Colonic mucosa (tissue), 4 donors: ENCODE results near the gene CCDC61. TPM values are rescaled to one million over a fixed set of nuclear protein-coding genes. Genes with fewer than 3 reads are reported as not detected.

Experiments
- DNase-seq: peaks from one replicate; pipeline ENCODE4 v3.0.0-alpha.2; 2020
- H3K27ac ChIP-seq: fragments of 200-600 bp; one replicate; pipeline ENCODE4 v1.8.0; 2021
- H3K27me3 ChIP-seq: fragments of 200-600 bp; one replicate; pipeline ENCODE4 v1.8.0; 2021
- H3K36me3 ChIP-seq: fragments of 200-600 bp; one replicate; pipeline ENCODE4 v1.8.0; 2021
- H3K4me1 ChIP-seq: fragments of 200-600 bp; one replicate; pipeline ENCODE4 v1.8.0; 2021; ENCODE audit warnings: mild to moderate bottlenecking
- H3K4me3 ChIP-seq: fragments of 200-600 bp; one replicate; pipeline ENCODE4 v1.8.0; 2021
- H3K9ac ChIP-seq, 2 donors: one replicate each; pipeline ENCODE4 v1.7.0; 2013; ENCODE audit warnings: control low read depth in 2 of 2, low read depth in 2 of 2, low read length in 2 of 2
- H3K9me3 ChIP-seq: fragments of 200-600 bp; one replicate; pipeline ENCODE4 v1.8.0; 2021
- CTCF ChIP-seq: fragments of 200-600 bp; IDR thresholded peaks from one replicate; pipeline ENCODE4 v1.8.0; 2022; ENCODE audit warnings: antibody characterized with exemption, mild to moderate bottlenecking
- intact Hi-C: fragments of 100-400 bp; cut with DNase I; formaldehyde crosslinking; loops from one replicate; pipeline ENCODE4 v1.14.1; 2022
- total RNA-seq, 2 donors: library from RNA; stranded (reverse); fragmentation: NEBNext Ultra II Directional in 1 of 2; extraction: Animal tissue kit (Norgen Biotek cat#: 25700) in 1 of 2; gene quantifications; one replicate each; pipeline ENCODE4 v1.2.1, GENCODE V29; 2021
- donor health status: healthy.
- donor health status: DM: no; HTN: no; CAD: no.
- donor health status: DM: no; HTN: no; CAD: no.

Gene CCDC61
- total RNA-seq, 2 donors from 2014 or later, result 14.4 to 32.2 TPM

GRCh38 chr19:45954156-45954555 lies 41.1 kb upstream of the CCDC61 start:
- DNase-seq, result no peak
- Histone ChIP-seq H3K4me1 (no peaks in the 10 kb centered on the region), H3K27ac (no peak overlapping the region), H3K4me3 (no peak overlapping the region), H3K9ac (no peak overlapping the region), H3K27me3 (peaks cover 9% of the 10 kb centered on the region), H3K9me3 (no peaks in the 10 kb centered on the region), H3K36me3 (no peaks in the 10 kb centered on the region)
- intact Hi-C loops, result no loop called here
- no peak for TF ChIP-seq CTCF

GRCh38 chr19:45955905-45956608 lies 39.2 kb upstream of the CCDC61 start:
- peaks cover 9% of the 10 kb centered on the region for H3K27me3 ChIP-seq
- TF ChIP-seq CTCF, result no peak
- H3K36me3 ChIP-seq, result no peaks in the 10 kb centered on the region
- no peak overlapping the region for H3K9ac ChIP-seq
- DNase-seq, result no peak
- H3K4me1 ChIP-seq, result no peaks in the 10 kb centered on the region
- no peak overlapping the region for H3K4me3 ChIP-seq
- no peaks in the 10 kb centered on the region for H3K9me3 ChIP-seq
- no peak overlapping the region for H3K27ac ChIP-seq
- intact Hi-C loops, result no loop called here

- intact Hi-C loops, result no loop called here
- H3K4me1 ChIP-seq, result no peaks in the 10 kb centered on the region
- no peaks in the 10 kb centered on the region for H3K9me3 ChIP-seq
- H3K27me3 ChIP-seq, result peaks cover 2% of the 10 kb centered on the region
- TF ChIP-seq CTCF, result no peak
- no peak for DNase-seq
- no peak overlapping the region for H3K9ac ChIP-seq
- no peak overlapping the region for H3K27ac ChIP-seq
- no peak overlapping the region for H3K4me3 ChIP-seq
- H3K36me3 ChIP-seq, result no peaks in the 10 kb centered on the region
Measured at GRCh38 chr19:45958320-45958719, 36.9 kb upstream of the CCDC61 start.

GRCh38 chr19:45958769-45959516 lies 36.3 kb upstream of the CCDC61 start:
- intact Hi-C loops, result no loop called here
- Histone ChIP-seq H3K27me3 (no peaks in the 10 kb centered on the region), H3K36me3 (no peaks in the 10 kb centered on the region)

GRCh38 chr19:45959517-45960025 lies 35.7 kb upstream of the CCDC61 start:
- Histone ChIP-seq H3K27me3 (no peaks in the 10 kb centered on the region), H3K27ac (no peak overlapping the region), H3K4me3 (no peak overlapping the region), H3K9me3 (no peaks in the 10 kb centered on the region), H3K9ac (no peak overlapping the region), H3K4me1 (no peaks in the 10 kb centered on the region), H3K36me3 (no peaks in the 10 kb centered on the region)
- DNase-seq, result no peak
- intact Hi-C loops, result no loop called here
- TF ChIP-seq CTCF, result no peak

More at GRCh38 chr19:45958769-45959516, 36.3 kb upstream of the CCDC61 start:
- H3K27ac ChIP-seq, result no peak overlapping the region
- H3K4me1 ChIP-seq, result no peaks in the 10 kb centered on the region
- H3K4me3 ChIP-seq, result no peak overlapping the region
- TF ChIP-seq CTCF, result no peak
- DNase-seq, result no peak
- no peak overlapping the region for H3K9ac ChIP-seq
- H3K9me3 ChIP-seq, result no peaks in the 10 kb centered on the region
